Subcutaneous adipose tissue (tissue), 4 donors: ENCODE data around the gene PDE4B. TPM values are rescaled to one million over a fixed set of nuclear protein-coding genes. Genes with fewer than 3 reads are reported as not detected.

Experiments
- total RNA-seq, 4 donors: library from RNA; depleted of rRNA; stranded (reverse); fragments of >200 nt; gene quantifications; one replicate each; pipeline ENCODE4 v1.1.0, GENCODE V29; 2016
- TF ChIP-seq, protein P1 (sequence below): fragments of 450-650 bp; IDR thresholded peaks from one replicate; pipeline ENCODE4 v1.5.1; 2016; ENCODE audit warnings: low read depth, mild to moderate bottlenecking, control low read depth, antibody characterized with exemption, moderate library complexity

PDE4B gene
- total RNA-seq, 4 donors from 2014 or later, result 8.5 to 31.8 (median 15.5) TPM

DNA sequence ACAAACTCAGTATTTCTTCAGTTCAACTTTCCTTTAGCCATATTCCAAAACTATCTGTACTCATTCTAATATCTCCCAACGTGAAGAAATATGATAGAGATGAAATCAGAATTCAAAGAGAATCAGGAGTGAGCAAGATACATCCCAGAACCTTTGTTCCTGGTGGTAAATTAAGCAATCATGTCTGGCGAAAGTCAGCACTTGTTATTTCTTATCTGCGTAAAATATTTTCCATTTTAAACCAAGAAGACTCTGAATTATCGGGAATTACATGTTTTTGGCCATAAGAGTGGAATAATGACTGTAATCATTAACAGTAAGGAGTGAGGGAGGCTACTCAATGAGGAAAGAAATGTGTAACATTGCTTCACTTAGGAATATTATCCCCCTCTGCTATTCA lies 253.7 kb downstream of the PDE4B start:
- TF ChIP-seq, protein P1, sequence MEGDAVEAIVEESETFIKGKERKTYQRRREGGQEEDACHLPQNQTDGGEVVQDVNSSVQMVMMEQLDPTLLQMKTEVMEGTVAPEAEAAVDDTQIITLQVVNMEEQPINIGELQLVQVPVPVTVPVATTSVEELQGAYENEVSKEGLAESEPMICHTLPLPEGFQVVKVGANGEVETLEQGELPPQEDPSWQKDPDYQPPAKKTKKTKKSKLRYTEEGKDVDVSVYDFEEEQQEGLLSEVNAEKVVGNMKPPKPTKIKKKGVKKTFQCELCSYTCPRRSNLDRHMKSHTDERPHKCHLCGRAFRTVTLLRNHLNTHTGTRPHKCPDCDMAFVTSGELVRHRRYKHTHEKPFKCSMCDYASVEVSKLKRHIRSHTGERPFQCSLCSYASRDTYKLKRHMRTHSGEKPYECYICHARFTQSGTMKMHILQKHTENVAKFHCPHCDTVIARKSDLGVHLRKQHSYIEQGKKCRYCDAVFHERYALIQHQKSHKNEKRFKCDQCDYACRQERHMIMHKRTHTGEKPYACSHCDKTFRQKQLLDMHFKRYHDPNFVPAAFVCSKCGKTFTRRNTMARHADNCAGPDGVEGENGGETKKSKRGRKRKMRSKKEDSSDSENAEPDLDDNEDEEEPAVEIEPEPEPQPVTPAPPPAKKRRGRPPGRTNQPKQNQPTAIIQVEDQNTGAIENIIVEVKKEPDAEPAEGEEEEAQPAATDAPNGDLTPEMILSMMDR, result no peak

DNA sequence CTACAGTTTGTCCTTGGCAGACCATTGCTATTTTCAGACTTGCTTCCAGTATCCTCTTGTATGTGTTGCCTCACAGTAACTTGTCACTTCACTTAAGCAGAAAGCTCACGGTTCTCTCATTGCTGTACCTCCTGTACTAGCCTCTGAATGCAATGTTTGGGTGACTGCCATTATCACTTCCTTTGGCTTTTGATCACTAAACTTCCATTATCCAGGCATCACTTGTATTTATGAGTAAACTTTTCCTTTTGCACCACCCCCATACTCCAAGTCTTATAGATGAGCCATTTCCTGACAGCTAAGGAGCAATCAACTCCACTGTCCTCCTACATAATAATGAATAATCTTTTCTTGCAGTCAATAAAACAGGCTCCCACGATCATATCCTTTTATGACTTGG lies 255.3 kb downstream of the PDE4B start:
- TF ChIP-seq, protein P1, result no peak

DNA sequence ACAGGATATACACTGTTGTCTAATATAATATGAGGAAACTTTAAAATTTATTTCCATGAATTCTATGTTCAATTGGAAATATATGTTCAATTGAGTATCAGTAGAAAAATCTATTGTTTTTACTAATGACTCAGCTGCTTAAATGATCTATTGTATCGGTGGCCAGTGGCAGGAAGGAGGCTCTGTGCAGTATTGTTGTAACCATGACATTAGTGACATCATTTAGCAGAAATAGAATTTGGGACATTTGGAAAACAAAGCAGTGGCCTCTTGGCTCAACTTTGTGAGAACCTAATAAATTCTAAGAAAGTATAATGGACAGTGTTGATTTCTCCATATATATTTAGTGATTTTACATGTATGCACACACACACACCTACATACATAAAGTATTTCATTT lies 257.4 kb downstream of the PDE4B start:
- TF ChIP-seq, protein P1, result no peak

DNA sequence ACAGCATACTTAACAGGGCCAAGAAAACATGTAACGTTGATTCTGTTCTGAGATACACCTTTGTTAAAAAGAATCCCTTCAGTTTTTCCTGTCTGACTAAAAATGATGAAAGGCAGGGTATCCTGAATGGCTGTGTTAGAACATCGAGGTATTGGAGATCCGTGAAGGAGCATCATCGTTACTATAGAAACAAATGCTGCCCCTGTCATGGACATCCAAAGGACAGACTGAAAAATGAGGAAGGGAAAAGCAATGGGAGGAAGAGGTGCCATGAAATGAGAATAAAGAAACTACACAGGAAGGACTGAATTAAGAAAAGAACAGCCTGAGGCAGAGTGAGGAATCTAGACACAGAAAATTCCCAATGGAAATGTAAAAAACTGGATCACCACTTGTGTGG lies 257.9 kb downstream of the PDE4B start:
- TF ChIP-seq, protein P1, result no peak

DNA sequence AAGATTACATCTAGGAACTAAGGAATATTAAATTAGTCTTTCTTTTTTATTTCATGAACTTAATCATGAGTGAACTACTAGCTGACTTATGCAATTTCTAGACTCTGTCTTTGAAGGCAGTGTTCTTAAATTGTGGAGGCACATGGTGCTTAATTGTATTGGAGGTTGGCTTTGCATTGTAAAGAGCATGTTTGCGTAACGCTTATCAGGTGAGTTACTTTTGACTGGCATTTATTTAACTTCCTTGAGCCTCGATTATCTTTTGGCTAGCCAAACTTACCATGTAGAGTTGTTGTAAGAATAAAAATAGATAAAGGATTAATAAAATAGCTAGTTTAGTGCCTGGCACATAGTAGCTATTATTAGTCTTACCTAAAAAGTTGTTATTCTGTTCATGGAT lies 262.4 kb downstream of the PDE4B start:
- TF ChIP-seq, protein P1, result no peak

DNA sequence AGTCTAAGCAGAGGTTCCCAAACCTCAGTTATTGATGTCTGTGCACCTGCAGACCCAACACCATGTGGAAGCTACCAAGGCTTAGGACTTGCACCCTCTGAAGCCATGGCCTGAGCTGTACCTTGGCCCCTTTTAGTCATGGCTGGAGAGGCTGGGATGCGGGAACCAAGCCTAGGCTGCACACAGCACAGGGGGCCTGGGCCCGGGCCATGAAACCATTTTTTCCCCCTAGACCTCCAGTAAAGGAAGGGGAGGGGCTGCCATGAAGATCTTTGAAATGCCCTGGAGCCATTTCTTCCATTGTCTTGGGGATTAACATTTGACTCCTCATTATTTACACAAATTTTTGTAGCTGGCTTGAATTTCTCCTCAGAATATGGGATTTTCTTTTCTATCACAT lies 265.9 kb downstream of the PDE4B start:
- TF ChIP-seq, protein P1, result no peak

DNA sequence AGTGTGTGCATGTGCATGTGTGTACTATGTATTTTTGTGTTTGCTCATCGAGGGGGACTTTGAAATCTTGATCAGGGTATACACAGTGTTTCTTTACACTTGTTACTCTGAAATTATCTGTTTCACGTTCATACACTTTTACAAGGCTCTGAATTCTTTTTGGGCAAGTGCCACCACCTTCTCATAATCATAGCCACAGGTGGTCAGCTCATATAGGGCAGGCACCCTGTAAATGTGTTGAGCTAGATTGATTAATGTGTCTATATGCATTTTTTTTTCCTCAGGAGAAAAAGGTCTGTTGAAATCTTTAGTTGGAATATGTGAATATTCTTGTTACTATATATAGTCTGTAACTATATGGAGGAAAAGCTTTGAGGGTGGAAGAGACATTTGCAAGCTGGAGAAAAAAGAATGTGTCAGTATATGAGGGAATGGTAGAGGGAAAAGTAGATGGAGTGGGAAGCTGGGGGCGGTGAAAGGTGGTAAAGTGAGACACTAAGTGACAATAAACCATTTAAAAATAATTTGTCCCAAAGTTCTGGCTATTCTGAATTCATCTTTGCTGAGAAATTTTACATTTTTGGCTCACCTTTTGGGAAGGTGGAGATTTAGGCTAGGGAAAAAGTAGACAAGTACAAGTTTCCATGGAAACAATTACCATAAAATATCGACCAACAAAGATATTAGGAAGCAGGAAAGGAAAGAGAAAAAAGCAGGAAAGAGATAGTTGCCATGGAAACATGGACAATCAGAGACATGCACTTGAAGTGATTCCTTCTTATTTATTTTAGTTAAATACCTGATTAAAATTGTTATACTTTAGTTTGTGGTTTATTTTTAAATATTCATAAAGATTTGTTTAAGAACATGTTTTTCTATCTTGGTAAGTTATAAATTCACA lies 277.5 kb downstream of the PDE4B start:
- TF ChIP-seq, protein P1, result no peak
